ENCODE measurements around the gene ECE2. TPM values are rescaled to one million over a fixed set of nuclear protein-coding genes. Genes with fewer than 3 reads are reported as not detected.

ECE2 gene
- polyA plus RNA-seq (ENCODE audit: insufficient read length in 4 of 4): not detected

- DNase-seq (ENCODE audit: low read depth in 4 of 4, low spot score in 3 of 4): no peak
Observed at GRCh38 chr3:184275961-184276910, at the start of gene ECE2. Gene ECE2, plus strand, starts transcription at chr3:184276022. Its CDS starts 132 bp downstream, at chr3:184276154.

- no peak for DNase-seq (ENCODE audit: low read depth in 4 of 4, low spot score in 3 of 4)
Observed at GRCh38 chr3:184227481-184227935, 48.3 kb upstream of the ECE2 start.

- DNase-seq (ENCODE audit: low read depth in 4 of 4, low spot score in 3 of 4): no peak
Observed at GRCh38 chr3:184228376-184229137, 47.3 kb upstream of the ECE2 start.

GRCh38 chr3:184229394-184230080, 46.3 kb upstream of the ECE2 start, which contains the start of gene VWA5B2:
Gene VWA5B2, plus strand, starts transcription at chr3:184229585. Its CDS starts 944 bp downstream, at chr3:184230529.
- no peak for DNase-seq (ENCODE audit: low read depth in 4 of 4, low spot score in 3 of 4)

GRCh38 chr3:184230081-184230602, 45.7 kb upstream of the ECE2 start:
- no peak for DNase-seq (ENCODE audit: low read depth in 4 of 4, low spot score in 3 of 4)

GRCh38 chr3:184230603-184231528, 45.0 kb upstream of the ECE2 start:
- DNase-seq (ENCODE audit: low read depth in 4 of 4, low spot score in 3 of 4): no peak

GRCh38 chr3:184231671-184232070, 44.2 kb upstream of the ECE2 start:
- DNase-seq (ENCODE audit: low read depth in 4 of 4, low spot score in 3 of 4): no peak

- no peak for DNase-seq (ENCODE audit: low read depth in 4 of 4, low spot score in 3 of 4)
Observed at GRCh38 chr3:184233127-184233843, 42.5 kb upstream of the ECE2 start.

- no peak for DNase-seq (ENCODE audit: low read depth in 4 of 4, low spot score in 3 of 4)
Observed at GRCh38 chr3:184234224-184234623, 41.6 kb upstream of the ECE2 start.

- DNase-seq (ENCODE audit: low read depth in 4 of 4, low spot score in 3 of 4): no peak
Observed at GRCh38 chr3:184234671-184235380, 41.0 kb upstream of the ECE2 start.

- no peak for DNase-seq (ENCODE audit: low read depth in 4 of 4, low spot score in 3 of 4)
Observed at GRCh38 chr3:184235381-184236032, 40.3 kb upstream of the ECE2 start.

- no peak for DNase-seq (ENCODE audit: low read depth in 4 of 4, low spot score in 3 of 4)
Observed at GRCh38 chr3:184236033-184236410, 39.8 kb upstream of the ECE2 start.

GRCh38 chr3:184236636-184237035, 39.2 kb upstream of the ECE2 start:
- no peak for DNase-seq (ENCODE audit: low read depth in 4 of 4, low spot score in 3 of 4)

- DNase-seq (ENCODE audit: low read depth in 4 of 4, low spot score in 3 of 4): no peak
Observed at GRCh38 chr3:184237211-184237610, 38.6 kb upstream of the ECE2 start.

GRCh38 chr3:184237807-184238206, 38.0 kb upstream of the ECE2 start:
- DNase-seq (ENCODE audit: low read depth in 4 of 4, low spot score in 3 of 4): no peak

GRCh38 chr3:184238246-184238818, 37.5 kb upstream of the ECE2 start:
- DNase-seq (ENCODE audit: low read depth in 4 of 4, low spot score in 3 of 4): no peak

GRCh38 chr3:184239221-184239620, 36.6 kb upstream of the ECE2 start:
- no peak for DNase-seq (ENCODE audit: low read depth in 4 of 4, low spot score in 3 of 4)
